GM19193 (cell line): Measurements from ENCODE around the gene TRPM3.

Experiments used
- POLR2A ChIP-seq: IDR thresholded peaks from 4 replicates; pipeline ENCODE4 v1.6.1; 2011; ENCODE audit not compliant: insufficient read depth, insufficient read length; ENCODE audit errors: extremely low read depth

The TRPM3 gene

GRCh38 chr9:70517926-70518610 is 603.4 kb downstream of the TRPM3 start:
- TF ChIP-seq POLR2A: no peak

DNA sequence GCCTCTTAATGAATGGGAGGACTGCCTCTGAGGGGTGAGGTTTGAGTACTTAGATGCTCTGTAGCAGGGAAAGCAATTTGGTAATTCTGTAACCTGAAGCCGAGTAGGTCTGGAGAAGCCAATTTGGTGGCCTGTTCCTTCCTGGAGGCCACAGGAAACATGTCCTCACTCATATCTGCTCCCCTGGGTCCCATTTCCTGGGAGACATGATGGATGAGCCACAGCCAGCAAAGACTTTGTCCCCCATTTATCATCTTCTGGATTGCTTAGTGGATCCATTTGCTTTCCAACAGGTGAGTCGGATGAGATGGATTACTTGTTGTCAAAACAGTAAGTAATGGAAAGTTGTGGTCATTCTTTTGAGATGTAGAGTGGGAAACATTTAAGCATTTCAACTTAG is 607.1 kb downstream of the TRPM3 start:
- no peak for TF ChIP-seq POLR2A

DNA sequence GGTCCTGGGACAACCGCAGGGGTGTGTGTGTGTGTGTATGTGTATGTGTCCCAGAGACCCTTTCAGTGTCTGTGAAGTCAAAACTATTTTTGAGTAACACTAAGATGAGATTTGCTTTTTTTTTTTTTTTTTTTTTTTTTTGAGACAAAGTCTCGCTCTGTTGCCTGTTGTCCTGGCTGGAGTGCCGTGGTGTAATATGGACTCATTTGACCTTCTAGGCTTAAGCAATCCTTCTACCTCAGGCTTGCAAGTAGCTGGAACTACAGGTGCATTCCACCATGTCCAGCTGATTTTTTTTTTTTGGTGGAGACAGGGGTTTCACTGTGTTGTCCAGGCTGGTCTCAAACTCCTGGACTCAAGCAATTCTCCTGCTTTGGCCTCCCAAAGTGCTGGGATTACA is 609.6 kb downstream of the TRPM3 start:
- no peak for TF ChIP-seq POLR2A

GRCh38 chr9:70510157-70510770 is 611.2 kb downstream of the TRPM3 start:
- TF ChIP-seq POLR2A: no peak

DNA sequence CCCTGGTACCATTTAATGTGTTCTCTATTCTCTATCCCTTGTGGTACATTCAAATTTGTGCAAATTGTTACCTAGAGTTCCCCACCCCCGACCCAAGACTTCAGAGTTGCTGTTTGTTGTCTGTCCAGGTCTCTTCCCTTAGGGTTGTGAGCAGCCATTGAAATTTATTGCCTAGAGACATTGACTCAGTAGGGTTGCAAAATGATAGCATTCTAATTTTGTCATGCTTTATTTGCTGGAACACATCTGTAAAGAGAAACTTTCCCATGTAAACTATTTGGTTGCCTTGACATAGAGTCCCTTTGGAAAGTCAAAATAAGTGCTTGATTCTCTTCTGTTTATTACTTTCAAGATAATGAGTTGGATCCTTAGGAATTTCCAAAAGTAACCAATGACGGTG is 615.3 kb downstream of the TRPM3 start:
- TF ChIP-seq POLR2A: no peak

DNA sequence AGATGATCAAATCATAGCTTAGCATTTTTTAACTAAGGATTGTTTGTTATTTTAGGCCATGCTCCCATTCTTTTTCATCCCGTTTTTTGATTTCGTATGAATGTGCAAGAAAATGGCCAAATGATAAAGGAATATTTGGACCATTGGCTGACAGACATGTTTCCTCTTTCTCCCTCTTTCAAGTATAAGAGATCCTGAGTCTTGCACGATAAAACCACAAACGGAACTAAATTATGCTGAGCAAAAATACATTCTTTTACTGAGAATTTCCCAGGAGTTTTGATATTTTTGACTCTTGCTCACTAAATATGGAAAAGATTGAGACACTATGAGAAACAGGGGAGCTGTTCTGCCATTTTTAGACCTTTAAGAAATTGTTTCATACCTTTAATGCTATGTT is 616.6 kb downstream of the TRPM3 start:
- no peak for TF ChIP-seq POLR2A

GRCh38 chr9:70502690-70503089 is 618.7 kb downstream of the TRPM3 start:
- TF ChIP-seq POLR2A: no peak

- TF ChIP-seq POLR2A: no peak
Measured at GRCh38 chr9:70500793-70501192, 620.6 kb downstream of the TRPM3 start.

DNA sequence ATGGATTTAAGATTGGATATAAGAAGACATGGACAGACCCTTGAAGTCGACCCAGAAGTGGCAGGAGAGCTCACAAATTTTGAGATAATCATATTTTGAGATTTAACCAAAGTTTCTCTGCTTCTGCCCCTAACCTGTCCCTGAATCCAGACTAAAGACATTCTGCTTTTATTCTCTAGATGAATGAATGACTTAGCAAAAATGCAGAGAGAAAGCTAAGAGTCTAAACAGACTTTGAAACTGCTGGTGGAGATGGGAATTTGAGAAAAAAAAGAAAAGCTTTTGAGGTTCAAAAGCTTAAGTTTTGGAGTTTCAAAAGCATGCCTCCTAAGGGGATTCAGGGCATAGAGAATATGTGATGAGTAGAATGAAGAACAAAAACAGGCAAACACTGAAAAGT is 621.8 kb downstream of the TRPM3 start:
- no peak for TF ChIP-seq POLR2A

GRCh38 chr9:70498866-70499265 is 622.6 kb downstream of the TRPM3 start:
- TF ChIP-seq POLR2A: no peak

GRCh38 chr9:70496244-70496643 is 625.2 kb downstream of the TRPM3 start:
- TF ChIP-seq POLR2A: no peak

GRCh38 chr9:70495514-70495913 is 625.9 kb downstream of the TRPM3 start:
- no peak for TF ChIP-seq POLR2A

- no peak for TF ChIP-seq POLR2A
Measured at GRCh38 chr9:70494221-70494620, 627.2 kb downstream of the TRPM3 start.

DNA sequence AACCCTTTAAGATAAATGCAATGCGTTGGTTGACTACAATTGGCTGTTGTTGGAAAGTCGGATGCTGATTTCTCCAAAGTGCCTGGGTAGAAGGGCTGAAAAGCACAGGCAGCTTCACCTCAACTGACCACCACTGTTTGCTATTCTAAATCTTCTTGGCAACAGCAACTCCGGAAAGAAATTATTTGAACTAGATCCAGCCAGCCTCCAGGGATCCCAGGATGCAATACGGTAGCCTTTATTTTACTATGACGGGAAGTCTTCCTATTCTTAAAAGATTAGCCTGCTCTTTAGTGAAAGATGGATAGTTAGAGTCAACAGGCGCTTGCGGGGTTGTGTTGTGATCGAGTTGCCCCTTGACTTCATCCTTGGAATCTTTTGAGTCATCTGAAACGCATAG is 628.4 kb downstream of the TRPM3 start:
- no peak for TF ChIP-seq POLR2A

- no peak for TF ChIP-seq POLR2A
Measured at GRCh38 chr9:70492319-70492777, 629.1 kb downstream of the TRPM3 start.
